GM12878 (cell line): Measurements from ENCODE around the gene SAMD3. TPM values are rescaled to one million over a fixed set of nuclear protein-coding genes. Genes with fewer than 3 reads are reported as not detected.
A peak's percentile ranks its signal among the peaks of the same experiment; 100 is the strongest.

ENCODE experiments used
- ATAC-seq: fragments of 200-7000 bp; cut with Tn5 transposase; 3 replicates; pipeline ENCODE4 v1.9.1; 2020; ENCODE audit warnings: mild to moderate bottlenecking, moderate library complexity
- BruUV-seq: library from RNA; stranded (reverse); fragments of 400-500 nt; replicated peaks from 2 replicates; lab custom pipeline; 2021; lab: Mats Ljungman, UMichigan
- CTCF ChIA-PET: fragments of 300-600 bp; sonication (Branson Sonifier 250); formaldehyde crosslinking; extraction: SDS; loops from one replicate; lab custom pipeline; 2021; ENCODE audit warnings: inconsistent platforms; lab: Yijun Ruan, JAX
- POLR2A ChIA-PET: fragments of 350-600 bp; formaldehyde crosslinking; extraction: SDS; loops from one replicate; lab custom pipeline; 2021; ENCODE audit warnings: inconsistent platforms; lab: Charles Lee
- RAD21 ChIA-PET: fragments of 300-600 bp; sonication (Branson Sonifier 250); formaldehyde crosslinking; loops from one replicate; lab custom pipeline; 2023; ENCODE audit warnings: antibody characterized with exemption; ENCODE audit not compliant: unreplicated experiment; lab: Charles Lee
- SMC1A ChIA-PET: fragments of 300-600 bp; sonication (Branson Sonifier 250); formaldehyde crosslinking; loops from one replicate; lab custom pipeline; 2023; ENCODE audit not compliant: unreplicated experiment, uncharacterized antibody; lab: Charles Lee
- DNase-seq: peaks from one replicate; pipeline ENCODE4 v3.0.0-alpha.2; 2011; ENCODE audit warnings: low read depth, low spot score
- FAIRE-seq: peaks from 3 replicates; lab custom pipeline; 2011; peaks lifted over from hg19 to GRCh38; lab: Jason Lieb, UNC
- H2AFZ ChIP-seq: 2 replicates; pipeline ENCODE4 v1.6.0; 2011; ENCODE audit warnings: low read depth, low read length, control low read depth; ENCODE audit not compliant: control insufficient read depth
- H3K27ac ChIP-seq: 2 replicates; pipeline ENCODE4 v1.5.1; 2011; ENCODE audit warnings: control low read depth; ENCODE audit not compliant: control insufficient read depth, insufficient read depth
- H3K27me3 ChIP-seq, 2 experiments: replicated peaks in 1 of 2; 2 replicates each; pipeline versions ENCODE4 v1.6.0 to v1.6.1; 2011; ENCODE audit warnings: low read length in 1 of 2; ENCODE audit not compliant: control insufficient read depth in 2 of 2, insufficient read depth in 2 of 2
- H3K36me3 ChIP-seq, 2 experiments: 2 replicates each; pipeline ENCODE4 v1.5.1; 2011; ENCODE audit warnings: low read length in 1 of 2; ENCODE audit not compliant: control insufficient read depth in 2 of 2, insufficient read depth in 2 of 2
- H3K4me1 ChIP-seq: 2 replicates; pipeline ENCODE4 v1.6.1; 2011; ENCODE audit warnings: mild to moderate bottlenecking, low read length, moderate library complexity, mixed read lengths; ENCODE audit not compliant: control insufficient read depth, insufficient read depth
- H3K4me2 ChIP-seq: 2 replicates; pipeline ENCODE4 v1.6.0; 2011; ENCODE audit warnings: control low read depth; ENCODE audit not compliant: control insufficient read depth, insufficient read depth
- H3K4me3 ChIP-seq: fragments of 200-600 bp; sonication (generic); 2 replicates; pipeline ENCODE4 v1.5.1; 2016
- H3K79me2 ChIP-seq: 2 replicates; pipeline ENCODE4 v1.6.0; 2011; ENCODE audit warnings: low read length; ENCODE audit not compliant: control insufficient read depth, insufficient read depth
- H3K9ac ChIP-seq: 2 replicates; pipeline ENCODE4 v1.8.0; 2011; ENCODE audit warnings: low read length, control low read depth, mixed read lengths; ENCODE audit not compliant: control insufficient read depth, insufficient read depth
- H3K9me3 ChIP-seq: replicated peaks from 3 replicates; pipeline ENCODE4 v1.5.1; 2011; ENCODE audit warnings: mild to moderate bottlenecking, low read length; ENCODE audit not compliant: control insufficient read depth, insufficient read depth
- H4K20me1 ChIP-seq: 2 replicates; pipeline ENCODE4 v1.6.0; 2011; ENCODE audit not compliant: control insufficient read depth, insufficient read depth
- CHD1 ChIP-seq: IDR thresholded peaks from 2 replicates; pipeline ENCODE4 v1.6.1; 2012; ENCODE audit warnings: low read depth, low read length, improper control_type of control experiment
- MTA3 ChIP-seq: IDR thresholded peaks from 2 replicates; pipeline ENCODE4 v1.6.1; 2012; ENCODE audit warnings: low read length, inconsistent platforms, borderline replicate concordance
- MYB ChIP-seq: fragments of 150-350 bp; IDR thresholded peaks from 2 replicates; pipeline ENCODE4 v1.6.1; 2014; ENCODE audit warnings: mild to moderate bottlenecking, low read depth, low read length, borderline replicate concordance
- NR2F1 ChIP-seq: fragments of 450-650 bp; conservative IDR thresholded peaks from 2 replicates; pipeline ENCODE4 v1.6.1; 2017; ENCODE audit warnings: mild to moderate bottlenecking
- POLR2A ChIP-seq: IDR thresholded peaks from 2 replicates; pipeline ENCODE4 v1.6.1; 2011; ENCODE audit warnings: low read depth, mild to moderate bottlenecking, low read length
- RCOR1 ChIP-seq: conservative IDR thresholded peaks from 2 replicates; pipeline ENCODE4 v1.6.1; 2012; ENCODE audit warnings: low read depth, low read length, improper control_type of control experiment
- SUPT20H ChIP-seq: IDR thresholded peaks from 2 replicates; pipeline ENCODE4 v1.6.1; 2011; ENCODE audit warnings: low read depth, mild to moderate bottlenecking, low read length, moderate library complexity, borderline replicate concordance; ENCODE audit not compliant: control insufficient read depth
- WGBS: methylation state at CpG from one replicate; pipeline ENCODE4 v1.1.6; 2016; ENCODE audit warnings: low lambda C conversion rate; ENCODE audit not compliant: insufficient replicate concordance, insufficient coverage; ENCODE audit errors: missing lambda C conversion rate; 5-methylcytosine and 5-hydroxymethylcytosine counted together
- in situ Hi-C: fragments of 300-500 bp; cut with MboI; formaldehyde crosslinking; loops from 9 replicates; pipeline ENCODE4 v1.14.3; 2018; ENCODE audit warnings: mixed read lengths
- intact Hi-C: fragments of 100-400 bp; cut with micrococcal nuclease; formaldehyde crosslinking; loops from one replicate; pipeline ENCODE4 v1.14.2; 2022; ENCODE audit not compliant: unreplicated experiment
- polyA plus RNA-seq, 11 experiments: library from polyadenylated mRNA; depleted of rRNA in 4 of 11; unstranded in 6 of 11; stranded (reverse) in 5 of 11; fragments of >200 nt; fragmentation: Nextera tagmentation in 4 of 11; fragmentation: Illumina TruSeq in 1 of 11; extraction: Ambion mirVana in 4 of 11; extraction: Trizol in 1 of 11; gene quantifications; 1 replicate in 1 of 11; 2 replicates in 10 of 11; pipeline versions ENCODE4 v1.2.1 to v1.2.3, GENCODE V29; 2011 to 2016; ENCODE audit warnings: inconsistent platforms in 2 of 11, missing spikeins in 2 of 11, low read depth in 1 of 11
- total RNA-seq, 4 experiments: library from RNA; depleted of rRNA in 3 of 4; stranded (reverse); fragments of >200 nt in 3 of 4; fragmentation: Illumina TruSeq in 1 of 4; extraction: Trizol in 1 of 4; gene quantifications; 2 replicates each; pipeline versions ENCODE4 v1.2.1 to v1.2.3, GENCODE V29; 2013 to 2021

The SAMD3 gene
- total and polyA plus RNA-seq, 10 of the 15 experiments (the other 5 are each of a cell fraction or from before 2014, with no cell fraction given): 0.04 to 2.3 (median 0.39) TPM; not detected in 2

DNA sequence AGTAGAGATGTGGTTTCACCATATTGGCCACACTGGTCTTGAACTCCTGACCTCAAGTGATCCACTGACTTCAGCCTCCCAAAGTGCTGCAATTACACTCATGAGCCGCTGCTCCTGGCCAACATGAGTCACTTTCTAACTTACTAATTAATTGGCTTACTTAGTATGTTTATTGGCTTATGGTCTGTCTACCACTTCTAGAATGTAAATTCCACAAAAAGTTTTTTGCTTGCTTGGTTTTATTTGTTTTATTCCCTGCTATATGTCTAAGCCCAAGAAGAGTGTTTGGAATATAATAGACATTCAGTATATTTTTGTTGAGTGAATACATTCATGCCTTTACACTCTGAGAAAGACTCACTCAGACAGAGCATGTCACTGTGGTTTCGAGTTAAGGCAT lies 86.0 kb downstream of the SAMD3 start:
- Histone ChIP-seq H3K27ac (no peak overlapping the region), H3K4me3 (no peak overlapping the region), H3K79me2 (no peaks in the 10 kb centered on the region), H3K4me1 (peaks cover 16% of the 10 kb centered on the region; the same call in 1 of the 2 replicates)
- TF ChIP-seq NR2F1: 0 out of 2 replicates have a peak, but pooled peaks have one; percentile 17
- TF ChIP-seq CHD1: no peak
- TF ChIP-seq, all 136 proteins: peak for 1
- ChIA-PET POLR2A (no interaction called here), SMC1A (no interaction called here), CTCF (interaction anchor here (0.7 kb wide), 1 partner anchor 21 kb away, joined by 3 read pairs; no protein-coding TSS in a partner anchor), RAD21 (no interaction called here)
- Histone ChIP-seq H3K9ac (no peak overlapping the region), H4K20me1 (no peaks in the 10 kb centered on the region), H3K9me3 (no peaks in the 10 kb centered on the region; the same call in 2 of the 3 replicates), H3K4me2 (no peak overlapping the region), H3K27me3 (no peaks in the 10 kb centered on the region), H3K36me3 (no peaks in the 10 kb centered on the region), H2AFZ (no peak overlapping the region)
- intact Hi-C loops (no loop called here), in situ Hi-C loops (no loop called here)
- FAIRE-seq: no peak
- no peak for ATAC-seq
- no peak for DNase-seq
- 95% methylated on average over 2 of the region's 2 CpGs for WGBS
- BruUV-seq: no TSS peak

DNA sequence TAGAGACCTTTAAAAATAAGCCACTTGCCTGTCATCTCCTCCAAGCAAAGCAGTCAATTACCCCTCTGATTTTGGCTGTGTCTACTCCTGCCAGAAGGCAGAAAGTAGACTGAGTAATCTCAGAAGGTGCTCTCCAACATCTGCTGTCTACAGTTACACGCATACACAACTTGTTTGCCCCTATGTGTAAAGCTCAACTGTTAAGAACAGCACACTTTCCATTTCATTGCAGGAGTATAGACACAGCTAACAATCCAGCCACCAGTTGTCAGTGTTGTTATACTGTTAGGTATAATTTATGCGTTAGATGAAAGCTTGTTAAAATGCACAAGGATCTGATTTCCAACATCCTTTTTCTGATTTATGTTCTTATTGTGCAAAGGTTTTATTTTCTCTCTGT lies 88.2 kb downstream of the SAMD3 start:
- H3K4me3 ChIP-seq: no peak overlapping the region
- no peak overlapping the region for H2AFZ ChIP-seq
- H3K9me3 ChIP-seq: no peaks in the 10 kb centered on the region; the same call in 2 of the 3 replicates
- no peaks in the 10 kb centered on the region for H4K20me1 ChIP-seq
- no peak overlapping the region for H3K4me2 ChIP-seq
- ChIA-PET CTCF (no interaction called here), SMC1A (interaction anchor here (1.6 kb wide), 1 partner anchor 19 kb away, joined by 8 read pairs; no protein-coding TSS in a partner anchor), RAD21 (no interaction called here), POLR2A (no interaction called here)
- in situ Hi-C loops (no loop called here), intact Hi-C loops (loop anchor here (5.0 kb wide), 1 partner anchor 128 kb away; no protein-coding TSS in a partner anchor)
- H3K4me1 ChIP-seq: peaks cover 17% of the 10 kb centered on the region; the same call in 1 of the 2 replicates
- TF ChIP-seq MTA3: no peak
- no peak for TF ChIP-seq POLR2A
- no peak for TF ChIP-seq MYB
- no peak for TF ChIP-seq RCOR1
- TF ChIP-seq SUPT20H: no peak
- ATAC-seq (no peak), DNase-seq (no peak), FAIRE-seq (no peak)
- no peak overlapping the region for H3K27ac ChIP-seq
- H3K79me2 ChIP-seq: no peaks in the 10 kb centered on the region
- BruUV-seq: no TSS peak
- H3K9ac ChIP-seq: no peak overlapping the region
- WGBS: 50% methylated on average over 2 of the region's 2 CpGs
- no peaks in the 10 kb centered on the region for H3K36me3 ChIP-seq
- no peaks in the 10 kb centered on the region for H3K27me3 ChIP-seq
